WTC11 (cell line): ENCODE measurements around the gene KIAA2012. TPM values are rescaled to one million over a fixed set of nuclear protein-coding genes. Genes with fewer than 3 reads are reported as not detected.

Experiments used
- ATAC-seq: fragments of 200-7000 bp; cut with Tn5 transposase; 2 replicates; pipeline ENCODE4 v1.10.0; 2021; ENCODE audit warnings: mild to moderate bottlenecking, moderate library complexity
- CTCF ChIA-PET: fragments of 300-600 bp; sonication (Branson Sonifier 250); formaldehyde crosslinking; loops from one replicate; lab custom pipeline; 2021; ENCODE audit warnings: antibody characterized with exemption; lab: Charles Lee
- POLR2A ChIA-PET: fragments of 350-600 bp; sonication (Branson Sonifier 250); formaldehyde crosslinking; loops from one replicate; lab custom pipeline; 2021; ENCODE audit warnings: antibody characterized with exemption; lab: Charles Lee
- DNase-seq: peaks from one replicate; pipeline ENCODE4 v3.0.0; 2021; ENCODE audit warnings: low spot score
- H3K27ac Mint-ChIP-seq: 2 replicates; pipeline ENCODE4 v1.8.0; 2021; ENCODE audit warnings: mixed read lengths
- H3K27me3 Mint-ChIP-seq: 2 replicates; pipeline ENCODE4 v1.8.0; 2021; ENCODE audit warnings: low read depth, mild to moderate bottlenecking, moderate library complexity, mixed read lengths
- H3K36me3 Mint-ChIP-seq: 2 replicates; pipeline ENCODE4 v1.8.0; 2021; ENCODE audit warnings: mixed read lengths
- H3K4me1 Mint-ChIP-seq: 2 replicates; pipeline ENCODE4 v1.8.0; 2022; ENCODE audit warnings: mixed read lengths
- H3K4me3 Mint-ChIP-seq: 2 replicates; pipeline ENCODE4 v1.8.0; 2021; ENCODE audit warnings: mild to moderate bottlenecking, moderate library complexity, mixed read lengths
- H3K9me3 Mint-ChIP-seq: 2 replicates; pipeline ENCODE4 v1.8.0; 2021; ENCODE audit warnings: mixed read lengths
- ATF1 ChIP-seq: sonication (generic); formaldehyde crosslinking; IDR thresholded peaks from 2 replicates; pipeline ENCODE4 v1.8.1; 2023; ENCODE audit warnings: mild to moderate bottlenecking, moderate library complexity, missing genetic modification reagents
- CREM ChIP-seq: sonication (generic); formaldehyde crosslinking; IDR thresholded peaks from 2 replicates; pipeline ENCODE4 v1.8.1; 2022; ENCODE audit warnings: mild to moderate bottlenecking, missing genetic modification reagents, moderate library complexity
- ESRRA ChIP-seq: sonication (generic); formaldehyde crosslinking; IDR thresholded peaks from 2 replicates; pipeline ENCODE4 v1.8.1; 2022; ENCODE audit warnings: mild to moderate bottlenecking, missing genetic modification reagents, borderline replicate concordance
- ETV6 ChIP-seq: sonication (generic); formaldehyde crosslinking; IDR thresholded peaks from 2 replicates; pipeline ENCODE4 v1.8.1; 2022; ENCODE audit warnings: mild to moderate bottlenecking, missing genetic modification reagents
- FOXK1 ChIP-seq: sonication (generic); formaldehyde crosslinking; IDR thresholded peaks from 2 replicates; pipeline ENCODE4 v1.8.0; 2022; ENCODE audit warnings: mild to moderate bottlenecking, moderate library complexity, missing genetic modification reagents
- IRF2 ChIP-seq: sonication (generic); formaldehyde crosslinking; IDR thresholded peaks from 2 replicates; pipeline ENCODE4 v1.8.0; 2022; ENCODE audit warnings: low read depth, missing genetic modification reagents, borderline replicate concordance
- MYBL2 ChIP-seq: sonication (generic); formaldehyde crosslinking; IDR thresholded peaks from 2 replicates; pipeline ENCODE4 v1.8.1; 2023; ENCODE audit warnings: mild to moderate bottlenecking, moderate library complexity, missing genetic modification reagents
- NFATC4 ChIP-seq: fragments of 250-450 bp; sonication (Bioruptor Pico); IDR thresholded peaks from 2 replicates; pipeline ENCODE4 v1.9.0; 2021; ENCODE audit warnings: mild to moderate bottlenecking
- NFE2L1 ChIP-seq: sonication (generic); formaldehyde crosslinking; IDR thresholded peaks from 2 replicates; pipeline ENCODE4 v1.8.1; 2023; ENCODE audit warnings: missing genetic modification reagents
- SOX15 ChIP-seq: fragments of 250-450 bp; sonication (Bioruptor Pico); IDR thresholded peaks from 2 replicates; pipeline ENCODE4 v1.9.0; 2021; ENCODE audit warnings: mild to moderate bottlenecking
- SP1 ChIP-seq: sonication (generic); formaldehyde crosslinking; conservative IDR thresholded peaks from 2 replicates; pipeline ENCODE4 v1.8.1; 2022; ENCODE audit warnings: missing genetic modification reagents
- TCF7 ChIP-seq: sonication (generic); formaldehyde crosslinking; IDR thresholded peaks from 2 replicates; pipeline ENCODE4 v1.8.0; 2022; ENCODE audit warnings: mild to moderate bottlenecking, low read depth, missing genetic modification reagents, moderate library complexity
- TEAD1 ChIP-seq: sonication (generic); formaldehyde crosslinking; IDR thresholded peaks from 2 replicates; pipeline ENCODE4 v1.8.0; 2022; ENCODE audit warnings: mild to moderate bottlenecking, missing genetic modification reagents
- TEAD4 ChIP-seq: sonication (generic); formaldehyde crosslinking; IDR thresholded peaks from 2 replicates; pipeline ENCODE4 v1.8.0; 2022; ENCODE audit warnings: mild to moderate bottlenecking, missing genetic modification reagents
- TP53 ChIP-seq: sonication (generic); formaldehyde crosslinking; IDR thresholded peaks from 2 replicates; pipeline ENCODE4 v1.8.1; 2023; ENCODE audit warnings: mild to moderate bottlenecking, missing genetic modification reagents
- ZNF121 ChIP-seq: sonication (generic); formaldehyde crosslinking; IDR thresholded peaks from 2 replicates; pipeline ENCODE4 v1.8.0; 2023; ENCODE audit warnings: missing genetic modification reagents
- ZNF263 ChIP-seq: sonication (generic); formaldehyde crosslinking; IDR thresholded peaks from 2 replicates; pipeline ENCODE4 v1.8.1; 2022; ENCODE audit warnings: low read depth, mild to moderate bottlenecking, moderate library complexity, missing genetic modification reagents
- ZNF317 ChIP-seq: sonication (generic); formaldehyde crosslinking; IDR thresholded peaks from 2 replicates; pipeline ENCODE4 v1.8.1; 2023; ENCODE audit warnings: low read depth, mild to moderate bottlenecking, moderate library complexity, missing genetic modification reagents, borderline replicate concordance
- total RNA-seq: library from RNA; stranded (reverse); gene quantifications from 3 replicates; pipeline ENCODE4 v1.2.3, GENCODE V29; 2021
- TF ChIP-seq, protein P1 (sequence below): sonication (generic); formaldehyde crosslinking; IDR thresholded peaks from 2 replicates; pipeline ENCODE4 v1.8.0; 2023; ENCODE audit warnings: missing genetic modification reagents, mild to moderate bottlenecking, borderline replicate concordance
- TF ChIP-seq, protein P2 (sequence below): sonication (generic); formaldehyde crosslinking; IDR thresholded peaks from 2 replicates; pipeline ENCODE4 v1.8.1; 2023; ENCODE audit warnings: mild to moderate bottlenecking, moderate library complexity, missing genetic modification reagents
- TF ChIP-seq, protein P3 (sequence below): fragments of 250-450 bp; sonication (Bioruptor Pico); IDR thresholded peaks from 2 replicates; pipeline ENCODE4 v2.1.2; 2022; ENCODE audit warnings: mild to moderate bottlenecking, moderate library complexity
- TF ChIP-seq, protein P4 (sequence below): sonication (generic); formaldehyde crosslinking; IDR thresholded peaks from 2 replicates; pipeline ENCODE4 v1.8.1; 2023; ENCODE audit warnings: mild to moderate bottlenecking, missing genetic modification reagents, moderate library complexity
- TF ChIP-seq, protein P5 (sequence below): sonication (generic); formaldehyde crosslinking; IDR thresholded peaks from 2 replicates; pipeline ENCODE4 v1.8.1; 2023; ENCODE audit warnings: mild to moderate bottlenecking, missing genetic modification reagents

KIAA2012 gene
- total RNA-seq, 1 experiment from 2014 or later, result not detected

DNA sequence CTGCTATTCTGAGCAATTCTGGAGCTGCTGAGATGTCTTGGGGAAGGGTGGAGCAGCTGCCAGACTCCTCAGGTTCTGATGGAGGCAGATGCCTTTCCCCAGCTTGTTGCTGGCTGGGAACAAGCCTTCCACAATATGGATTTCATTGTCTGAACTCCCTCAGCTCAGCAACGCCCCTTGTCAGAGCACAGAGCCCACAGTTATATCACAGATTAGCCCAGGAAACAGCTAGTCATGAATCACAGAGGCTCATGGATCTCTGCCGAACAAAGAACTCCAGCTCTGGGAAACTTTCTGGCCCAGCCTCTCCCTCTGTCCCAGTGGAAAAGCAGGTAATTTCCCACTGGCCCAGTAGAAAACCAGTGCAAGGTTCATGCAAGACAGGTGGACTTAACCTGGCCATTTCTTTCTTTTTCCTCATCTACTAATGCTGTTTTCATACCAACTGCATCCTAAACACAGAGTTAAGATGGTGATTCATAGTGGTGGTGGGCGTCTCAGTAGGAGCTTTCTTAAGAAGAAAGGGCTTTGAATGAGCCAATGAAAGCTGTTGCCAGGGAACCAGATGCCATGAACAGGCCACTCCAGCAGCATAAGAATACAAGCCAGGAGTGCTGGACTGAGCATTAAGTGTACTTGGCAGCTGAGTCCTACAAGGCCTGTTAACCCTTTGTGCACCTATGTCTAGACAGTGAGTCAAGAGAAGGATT lies 8.7 kb upstream of the KIAA2012 start:
- H3K9me3 Mint-ChIP-seq, result no peaks in the 10 kb centered on the region
- no peak overlapping the region for H3K4me3 Mint-ChIP-seq
- no peaks in the 10 kb centered on the region; the same call in 1 of the 2 replicates for H3K27me3 Mint-ChIP-seq
- no peak for DNase-seq
- ATAC-seq, result peak; percentile 83
- no peaks in the 10 kb centered on the region for H3K36me3 Mint-ChIP-seq
- ChIA-PET POLR2A (interaction anchor here (0.6 to 0.7 kb wide), 3 partner anchors 8 to 209 kb away, joined by 3 to 4 read pairs (median 3); no protein-coding TSS in a partner anchor), CTCF (interaction anchor here (0.7 to 2.1 kb wide), 6 partner anchors 8 to 204 kb away, joined by 3 to 17 read pairs (median 5); partner anchors contain the start of gene KIAA2012)
- H3K4me1 Mint-ChIP-seq, result peaks cover 18% of the 10 kb centered on the region
- no peak overlapping the region for H3K27ac Mint-ChIP-seq
- TF ChIP-seq TP53 (no peak), NFATC4 (no peak)

DNA sequence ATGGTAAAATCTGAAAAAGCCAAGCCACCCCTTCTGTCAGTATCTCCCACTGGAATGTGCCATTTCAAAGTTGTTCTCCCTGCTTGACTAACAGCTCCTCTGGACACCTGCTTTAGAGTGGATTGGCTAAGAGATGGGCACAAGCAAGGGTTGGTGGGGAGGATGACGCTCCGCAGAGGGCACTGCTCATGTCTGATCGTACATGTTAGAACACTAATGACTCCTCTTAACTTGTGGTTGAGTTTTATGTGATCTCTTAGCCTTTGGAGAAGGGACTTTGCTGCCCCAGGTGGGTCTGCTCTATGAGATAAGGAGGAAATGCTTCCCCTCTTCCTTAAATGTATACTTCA lies 8.2 kb upstream of the KIAA2012 start:
- Mint-ChIP-seq H3K9me3 (no peaks in the 10 kb centered on the region), H3K27ac (no peak overlapping the region), H3K27me3 (no peaks in the 10 kb centered on the region; the same call in 1 of the 2 replicates), H3K36me3 (no peaks in the 10 kb centered on the region), H3K4me1 (peaks cover 18% of the 10 kb centered on the region), H3K4me3 (no peak overlapping the region)
- CTCF ChIA-PET, result interaction anchor here (1.4 to 2.1 kb wide), 2 partner anchors 8 to 205 kb away, joined by 7 to 17 read pairs; partner anchors contain the start of gene KIAA2012
- TF ChIP-seq, protein P1, sequence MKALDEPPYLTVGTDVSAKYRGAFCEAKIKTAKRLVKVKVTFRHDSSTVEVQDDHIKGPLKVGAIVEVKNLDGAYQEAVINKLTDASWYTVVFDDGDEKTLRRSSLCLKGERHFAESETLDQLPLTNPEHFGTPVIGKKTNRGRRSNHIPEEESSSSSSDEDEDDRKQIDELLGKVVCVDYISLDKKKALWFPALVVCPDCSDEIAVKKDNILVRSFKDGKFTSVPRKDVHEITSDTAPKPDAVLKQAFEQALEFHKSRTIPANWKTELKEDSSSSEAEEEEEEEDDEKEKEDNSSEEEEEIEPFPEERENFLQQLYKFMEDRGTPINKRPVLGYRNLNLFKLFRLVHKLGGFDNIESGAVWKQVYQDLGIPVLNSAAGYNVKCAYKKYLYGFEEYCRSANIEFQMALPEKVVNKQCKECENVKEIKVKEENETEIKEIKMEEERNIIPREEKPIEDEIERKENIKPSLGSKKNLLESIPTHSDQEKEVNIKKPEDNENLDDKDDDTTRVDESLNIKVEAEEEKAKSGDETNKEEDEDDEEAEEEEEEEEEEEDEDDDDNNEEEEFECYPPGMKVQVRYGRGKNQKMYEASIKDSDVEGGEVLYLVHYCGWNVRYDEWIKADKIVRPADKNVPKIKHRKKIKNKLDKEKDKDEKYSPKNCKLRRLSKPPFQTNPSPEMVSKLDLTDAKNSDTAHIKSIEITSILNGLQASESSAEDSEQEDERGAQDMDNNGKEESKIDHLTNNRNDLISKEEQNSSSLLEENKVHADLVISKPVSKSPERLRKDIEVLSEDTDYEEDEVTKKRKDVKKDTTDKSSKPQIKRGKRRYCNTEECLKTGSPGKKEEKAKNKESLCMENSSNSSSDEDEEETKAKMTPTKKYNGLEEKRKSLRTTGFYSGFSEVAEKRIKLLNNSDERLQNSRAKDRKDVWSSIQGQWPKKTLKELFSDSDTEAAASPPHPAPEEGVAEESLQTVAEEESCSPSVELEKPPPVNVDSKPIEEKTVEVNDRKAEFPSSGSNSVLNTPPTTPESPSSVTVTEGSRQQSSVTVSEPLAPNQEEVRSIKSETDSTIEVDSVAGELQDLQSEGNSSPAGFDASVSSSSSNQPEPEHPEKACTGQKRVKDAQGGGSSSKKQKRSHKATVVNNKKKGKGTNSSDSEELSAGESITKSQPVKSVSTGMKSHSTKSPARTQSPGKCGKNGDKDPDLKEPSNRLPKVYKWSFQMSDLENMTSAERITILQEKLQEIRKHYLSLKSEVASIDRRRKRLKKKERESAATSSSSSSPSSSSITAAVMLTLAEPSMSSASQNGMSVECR (CRISPR knock-in tag), result no peak
- TF ChIP-seq ESRRA (CRISPR knock-in tag) (no peak), TCF7 (CRISPR knock-in tag) (no peak), TEAD1 (CRISPR knock-in tag) (no peak), MYBL2 (CRISPR knock-in tag) (no peak)
- ATAC-seq (no peak), DNase-seq (no peak)
- POLR2A ChIA-PET, result no interaction called here

DNA sequence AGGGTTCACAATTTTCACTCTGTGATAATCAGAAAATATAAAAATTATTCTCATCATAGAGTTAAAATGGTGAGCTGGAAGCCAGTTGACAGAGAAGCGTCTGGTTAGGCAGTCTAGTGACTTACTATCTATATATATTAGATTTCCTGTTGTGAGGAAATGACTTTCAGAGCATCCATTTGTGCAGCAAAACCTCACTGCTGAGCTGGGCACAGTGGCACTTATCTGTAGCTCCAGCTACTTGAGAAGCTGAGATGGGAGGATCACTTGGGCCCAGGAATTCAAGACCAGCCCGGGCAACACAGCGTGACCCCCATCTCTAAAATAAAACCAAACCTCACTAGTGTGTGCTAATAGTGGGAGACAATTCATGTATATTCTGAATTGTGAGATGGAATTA lies 7.2 kb upstream of the KIAA2012 start:
- Mint-ChIP-seq H3K27ac (no peak overlapping the region), H3K4me3 (no peak overlapping the region), H3K9me3 (no peaks in the 10 kb centered on the region), H3K4me1 (peaks cover 18% of the 10 kb centered on the region), H3K36me3 (no peaks in the 10 kb centered on the region), H3K27me3 (no peaks in the 10 kb centered on the region; the same call in 1 of the 2 replicates)
- CTCF ChIA-PET, result no interaction called here
- no peak for ATAC-seq
- TF ChIP-seq TEAD4 (CRISPR knock-in tag), result no peak
- no peak for TF ChIP-seq ZNF121
- no peak for TF ChIP-seq IRF2 (CRISPR knock-in tag)
- TF ChIP-seq ZNF263, result no peak
- TF ChIP-seq ZNF317 (CRISPR knock-in tag), result no peak
- no peak for TF ChIP-seq MYBL2 (CRISPR knock-in tag)
- TF ChIP-seq FOXK1 (CRISPR knock-in tag), result no peak
- TF ChIP-seq, protein P2, sequence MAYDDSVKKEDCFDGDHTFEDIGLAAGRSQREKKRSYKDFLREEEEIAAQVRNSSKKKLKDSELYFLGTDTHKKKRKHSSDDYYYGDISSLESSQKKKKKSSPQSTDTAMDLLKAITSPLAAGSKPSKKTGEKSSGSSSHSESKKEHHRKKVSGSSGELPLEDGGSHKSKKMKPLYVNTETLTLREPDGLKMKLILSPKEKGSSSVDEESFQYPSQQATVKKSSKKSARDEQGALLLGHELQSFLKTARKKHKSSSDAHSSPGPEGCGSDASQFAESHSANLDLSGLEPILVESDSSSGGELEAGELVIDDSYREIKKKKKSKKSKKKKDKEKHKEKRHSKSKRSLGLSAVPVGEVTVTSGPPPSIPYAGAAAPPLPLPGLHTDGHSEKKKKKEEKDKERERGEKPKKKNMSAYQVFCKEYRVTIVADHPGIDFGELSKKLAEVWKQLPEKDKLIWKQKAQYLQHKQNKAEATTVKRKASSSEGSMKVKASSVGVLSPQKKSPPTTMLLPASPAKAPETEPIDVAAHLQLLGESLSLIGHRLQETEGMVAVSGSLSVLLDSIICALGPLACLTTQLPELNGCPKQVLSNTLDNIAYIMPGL (CRISPR knock-in tag), result no peak
- TF ChIP-seq SOX15 (CRISPR knock-in tag), result no peak
- TF ChIP-seq, protein P3, sequence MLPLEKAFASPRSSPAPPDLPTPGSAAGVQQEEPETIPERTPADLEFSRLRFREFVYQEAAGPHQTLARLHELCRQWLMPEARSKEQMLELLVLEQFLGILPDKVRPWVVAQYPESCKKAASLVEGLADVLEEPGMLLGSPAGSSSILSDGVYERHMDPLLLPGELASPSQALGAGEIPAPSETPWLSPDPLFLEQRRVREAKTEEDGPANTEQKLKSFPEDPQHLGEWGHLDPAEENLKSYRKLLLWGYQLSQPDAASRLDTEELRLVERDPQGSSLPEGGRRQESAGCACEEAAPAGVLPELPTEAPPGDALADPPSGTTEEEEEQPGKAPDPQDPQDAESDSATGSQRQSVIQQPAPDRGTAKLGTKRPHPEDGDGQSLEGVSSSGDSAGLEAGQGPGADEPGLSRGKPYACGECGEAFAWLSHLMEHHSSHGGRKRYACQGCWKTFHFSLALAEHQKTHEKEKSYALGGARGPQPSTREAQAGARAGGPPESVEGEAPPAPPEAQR (CRISPR knock-in tag), result no peak
- TF ChIP-seq, protein P4, sequence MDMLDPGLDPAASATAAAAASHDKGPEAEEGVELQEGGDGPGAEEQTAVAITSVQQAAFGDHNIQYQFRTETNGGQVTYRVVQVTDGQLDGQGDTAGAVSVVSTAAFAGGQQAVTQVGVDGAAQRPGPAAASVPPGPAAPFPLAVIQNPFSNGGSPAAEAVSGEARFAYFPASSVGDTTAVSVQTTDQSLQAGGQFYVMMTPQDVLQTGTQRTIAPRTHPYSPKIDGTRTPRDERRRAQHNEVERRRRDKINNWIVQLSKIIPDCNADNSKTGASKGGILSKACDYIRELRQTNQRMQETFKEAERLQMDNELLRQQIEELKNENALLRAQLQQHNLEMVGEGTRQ, result no peak
- no peak for TF ChIP-seq ATF1 (CRISPR knock-in tag)
- TF ChIP-seq SP1 (CRISPR knock-in tag), result no peak
- no peak for TF ChIP-seq CREM
- TF ChIP-seq, protein P5, sequence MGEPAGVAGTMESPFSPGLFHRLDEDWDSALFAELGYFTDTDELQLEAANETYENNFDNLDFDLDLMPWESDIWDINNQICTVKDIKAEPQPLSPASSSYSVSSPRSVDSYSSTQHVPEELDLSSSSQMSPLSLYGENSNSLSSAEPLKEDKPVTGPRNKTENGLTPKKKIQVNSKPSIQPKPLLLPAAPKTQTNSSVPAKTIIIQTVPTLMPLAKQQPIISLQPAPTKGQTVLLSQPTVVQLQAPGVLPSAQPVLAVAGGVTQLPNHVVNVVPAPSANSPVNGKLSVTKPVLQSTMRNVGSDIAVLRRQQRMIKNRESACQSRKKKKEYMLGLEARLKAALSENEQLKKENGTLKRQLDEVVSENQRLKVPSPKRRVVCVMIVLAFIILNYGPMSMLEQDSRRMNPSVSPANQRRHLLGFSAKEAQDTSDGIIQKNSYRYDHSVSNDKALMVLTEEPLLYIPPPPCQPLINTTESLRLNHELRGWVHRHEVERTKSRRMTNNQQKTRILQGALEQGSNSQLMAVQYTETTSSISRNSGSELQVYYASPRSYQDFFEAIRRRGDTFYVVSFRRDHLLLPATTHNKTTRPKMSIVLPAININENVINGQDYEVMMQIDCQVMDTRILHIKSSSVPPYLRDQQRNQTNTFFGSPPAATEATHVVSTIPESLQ, result no peak
- TF ChIP-seq ETV6 (CRISPR knock-in tag), result no peak
- no peak for TF ChIP-seq NFE2L1 (CRISPR knock-in tag)
- no peak for DNase-seq
- POLR2A ChIA-PET, result no interaction called here
